ENCODE data around the gene EYA4.

GRCh38 chr6:133466680-133467079 is 225.5 kb downstream of the EYA4 start:
- no peak for TF ChIP-seq EZH2phosphoT487 (IDR thresholded peaks at IDR 0.05; ENCODE audit: borderline replicate concordance)
- no peak for TF ChIP-seq CTCF (conservative IDR thresholded peaks at IDR 0.05; ENCODE audit: low read length)
